K562 (cell line): Measurements from ENCODE around the gene SORL1-AS1.

Experiments
- ATAC-seq: fragments of 200-7000 bp; cut with Tn5 transposase; 3 replicates; pipeline ENCODE4 v1.9.1; 2020; ENCODE audit warnings: moderate library complexity
- BruUV-seq: library from RNA; stranded (reverse); fragments of 400-500 nt; replicated peaks from 2 replicates; lab custom pipeline; 2021; lab: Mats Ljungman, UMichigan
- CTCF ChIA-PET: fragments of 300-600 bp; formaldehyde crosslinking; extraction: SDS; loops from one replicate; lab custom pipeline; 2021; ENCODE audit warnings: low intra/inter-chr PET ratio; lab: Yijun Ruan, JAX
- POLR2A ChIA-PET: fragments of 300-600, 350-650 bp; sonication (Branson Sonifier 250); formaldehyde crosslinking; extraction: SDS; loops from one replicate; lab custom pipeline; 2021; ENCODE audit warnings: antibody characterized with exemption, inconsistent platforms; lab: Yijun Ruan, JAX
- DNase-seq, 4 experiments: peaks; one replicate each; pipeline versions ENCODE4 v3.0.0 to v3.0.0-alpha.2; 2011 to 2018; ENCODE audit warnings: low spot score in 3 of 4, mixed read lengths in 3 of 4; ENCODE audit errors: extremely low read depth in 1 of 4
- FAIRE-seq: peaks from 2 replicates; lab custom pipeline; 2011; peaks lifted over from hg19 to GRCh38; lab: Jason Lieb, UNC
- H2AFZ ChIP-seq: 2 replicates; pipeline ENCODE4 v1.6.0; 2011; ENCODE audit warnings: low read depth, low read length, control low read depth, inconsistent platforms
- H3K27ac ChIP-seq: fragments of 200-600 bp; 3 replicates; pipeline ENCODE4 v1.8.0; 2011; ENCODE audit warnings: low read depth, mild to moderate bottlenecking, control low read depth, inconsistent platforms, low read length, moderate library complexity, mixed read lengths; ENCODE audit errors: extremely low read depth
- H3K27me3 ChIP-seq, 2 experiments: fragments of 300-600 bp in 1 of 2; 2 replicates in 1 of 2; 3 replicates in 1 of 2; pipeline versions ENCODE4 v1.6.0 to v1.8.0; 2011; ENCODE audit warnings: inconsistent platforms in 2 of 2, low read length in 2 of 2, mild to moderate bottlenecking in 1 of 2, mixed read lengths in 1 of 2, moderate library complexity in 1 of 2; ENCODE audit not compliant: control insufficient read depth in 2 of 2, insufficient read depth in 2 of 2
- H3K36me3 ChIP-seq: fragments of 300-600 bp; 3 replicates; pipeline ENCODE4 v1.8.0; 2011; ENCODE audit warnings: mild to moderate bottlenecking, low read length, inconsistent platforms; ENCODE audit not compliant: control insufficient read depth, insufficient read depth
- H3K4me1 ChIP-seq, 2 experiments: fragments of 200-600 bp in 1 of 2; replicated peaks in 1 of 2; 2 replicates in 1 of 2; 3 replicates in 1 of 2; pipeline versions ENCODE4 v1.5.1 to v1.8.0; 2011; ENCODE audit warnings: inconsistent platforms in 2 of 2, low read length in 2 of 2, mild to moderate bottlenecking in 1 of 2, mixed read lengths in 1 of 2, moderate library complexity in 1 of 2; ENCODE audit not compliant: control insufficient read depth in 2 of 2, insufficient read depth in 2 of 2
- H3K4me2 ChIP-seq: 2 replicates; pipeline ENCODE4 v1.6.1; 2011; ENCODE audit warnings: low read length, control low read depth, inconsistent platforms, mixed read lengths; ENCODE audit not compliant: insufficient read depth
- H3K4me3 ChIP-seq: fragments of 200-600 bp; sonication (generic), shearing (Covaris generic); 2 replicates; pipeline ENCODE4 v1.5.1; 2016; ENCODE audit warnings: control low read depth, inconsistent platforms
- H3K79me2 ChIP-seq: fragments of 200-600 bp; 3 replicates; pipeline ENCODE4 v1.8.0; 2011; ENCODE audit warnings: low read length, inconsistent platforms; ENCODE audit not compliant: control insufficient read depth, insufficient read depth
- H3K9ac ChIP-seq, 2 experiments: 2 replicates each; pipeline versions ENCODE4 v1.6.0 to v1.6.1; 2011; ENCODE audit warnings: low read depth in 2 of 2, low read length in 2 of 2, control low read depth in 1 of 2, inconsistent platforms in 1 of 2, mild to moderate bottlenecking in 1 of 2, mixed read lengths in 1 of 2; ENCODE audit not compliant: insufficient read depth in 1 of 2
- H3K9me1 ChIP-seq: one replicate; pipeline ENCODE4 v1.6.0; 2011; ENCODE audit warnings: inconsistent platforms, mild to moderate bottlenecking, low read length, moderate library complexity; ENCODE audit not compliant: control insufficient read depth, insufficient read depth
- H3K9me3 ChIP-seq: replicated peaks from 2 replicates; pipeline ENCODE4 v1.5.1; 2011; ENCODE audit warnings: low read depth, low read length, inconsistent platforms; ENCODE audit not compliant: control insufficient read depth, insufficient read depth
- H4K20me1 ChIP-seq: replicated peaks from 2 replicates; pipeline ENCODE4 v1.6.1; 2011; ENCODE audit warnings: low read length, inconsistent platforms, mixed read lengths; ENCODE audit not compliant: control insufficient read depth, insufficient read depth
- ARHGAP35 ChIP-seq: fragments of 450-650 bp; IDR thresholded peaks from 2 replicates; pipeline ENCODE4 v1.6.1; 2018; ENCODE audit not compliant: partially characterized antibody
- ATF7 ChIP-seq: fragments of 450-650 bp; IDR thresholded peaks from 2 replicates; pipeline ENCODE4 v1.7.1; 2014; ENCODE audit warnings: mild to moderate bottlenecking, moderate library complexity
- CBX5 ChIP-seq: IDR thresholded peaks from 2 replicates; pipeline ENCODE4 v1.6.1; 2014; ENCODE audit warnings: low read depth, borderline replicate concordance
- COPS2 ChIP-seq: fragments of 450-650 bp; conservative IDR thresholded peaks from 2 replicates; pipeline ENCODE4 v1.6.1; 2016; ENCODE audit warnings: mild to moderate bottlenecking, moderate library complexity
- CSDE1 ChIP-seq, 2 experiments: fragments of 450-650 bp; IDR thresholded peaks; 2 replicates each; pipeline ENCODE4 v1.6.1; 2016; ENCODE audit warnings: mild to moderate bottlenecking in 1 of 2
- CTCFL ChIP-seq: IDR thresholded peaks from 2 replicates; pipeline ENCODE4 v1.6.1; 2011; ENCODE audit warnings: borderline replicate concordance, low read depth, mild to moderate bottlenecking, moderate library complexity, low read length; ENCODE audit not compliant: insufficient read depth, poor library complexity, severe bottlenecking
- ELK3 ChIP-seq: fragments of 450-650 bp; formaldehyde crosslinking; IDR thresholded peaks from 2 replicates; pipeline ENCODE4 v1.4.0; 2020; ENCODE audit warnings: mild to moderate bottlenecking
- ESRRA ChIP-seq: fragments of 450-650 bp; IDR thresholded peaks from 2 replicates; pipeline ENCODE4 v1.6.1; 2014; ENCODE audit warnings: low read depth, mild to moderate bottlenecking, moderate library complexity, borderline replicate concordance
- EZH2 ChIP-seq: IDR thresholded peaks from 2 replicates; pipeline ENCODE4 v1.6.1; 2012; ENCODE audit warnings: low read depth, mild to moderate bottlenecking, inconsistent platforms, low read length, borderline replicate concordance
- GTF2B ChIP-seq: IDR thresholded peaks from 2 replicates; pipeline ENCODE4 v1.6.1; 2011; ENCODE audit not compliant: insufficient read length; ENCODE audit errors: extremely low read depth
- KLF10 ChIP-seq: fragments of 250-450 bp; sonication (Bioruptor Pico); IDR thresholded peaks from 2 replicates; pipeline ENCODE4 v1.6.1; 2021; ENCODE audit warnings: matching md5 sums
- MED1 ChIP-seq: sonication (generic); formaldehyde crosslinking; IDR thresholded peaks from 2 replicates; pipeline ENCODE4 v1.8.1; 2023; ENCODE audit warnings: missing genetic modification reagents, borderline replicate concordance
- MITF ChIP-seq: IDR thresholded peaks from 2 replicates; pipeline ENCODE4 v1.6.1; 2014; ENCODE audit warnings: antibody characterized with exemption
- NFATC3 ChIP-seq: fragments of 450-650 bp; IDR thresholded peaks from 2 replicates; pipeline ENCODE4 v1.6.1; 2017; ENCODE audit warnings: mild to moderate bottlenecking
- NFRKB ChIP-seq: fragments of 450-650 bp; IDR thresholded peaks from 2 replicates; pipeline ENCODE4 v1.6.1; 2016; ENCODE audit warnings: low read depth
- ZEB2 ChIP-seq: fragments of 450-650 bp; IDR thresholded peaks from 2 replicates; pipeline ENCODE4 v1.6.1; 2016
- ZNF133 ChIP-seq: fragments of 250-450 bp; sonication (Bioruptor Pico); IDR thresholded peaks from 2 replicates; pipeline ENCODE4 v1.4.0; 2020; ENCODE audit warnings: mild to moderate bottlenecking
- ZNF274 ChIP-seq: IDR thresholded peaks from 2 replicates; pipeline ENCODE4 v1.6.1; 2011; ENCODE audit warnings: low read depth, mild to moderate bottlenecking, low read length, moderate library complexity, borderline replicate concordance
- ZNF316 ChIP-seq: fragments of 450-650 bp; IDR thresholded peaks from 2 replicates; pipeline ENCODE4 v1.6.1; 2016
- WGBS: fragments of 100-300 bp; shearing (Covaris generic); methylation state at CpG from one replicate; pipeline ENCODE4 v1.1.6; 2016; ENCODE audit warnings: low coverage, mixed read lengths; ENCODE audit not compliant: insufficient coverage; ENCODE audit errors: missing lambda C conversion rate; 5-methylcytosine and 5-hydroxymethylcytosine counted together
- in situ Hi-C: fragments of 300-500 bp; cut with MboI; formaldehyde crosslinking; loops from 4 replicates; pipeline ENCODE4 v1.15.0; 2018; ENCODE audit warnings: inconsistent platforms, mixed read lengths
- intact Hi-C: fragments of 100-400 bp; cut with micrococcal nuclease; formaldehyde crosslinking; loops from 2 replicates; pipeline ENCODE4 v1.14.2; 2022

The SORL1-AS1 gene

GRCh38 chr11:121479698-121480238, 27.0 kb upstream of the SORL1-AS1 start:
- Histone ChIP-seq H3K79me2 (no peaks in the 10 kb centered on the region), H3K4me3 (no peak overlapping the region), H3K9me1 (no peaks in the 10 kb centered on the region), H4K20me1 (no peaks in the 10 kb centered on the region), H3K4me2 (no peak overlapping the region), H3K9ac (no peak overlapping the region), H3K27me3 (peaks cover 0 to 10% of the 10 kb centered on the region in 2 experiments; a peak in 2 of 5 replicates), H3K4me1 (no peaks in the 10 kb centered on the region), H3K27ac (no peak overlapping the region), H3K9me3 (no peaks in the 10 kb centered on the region), H2AFZ (no peak overlapping the region), H3K36me3 (no peaks in the 10 kb centered on the region)
- FAIRE-seq: no peak
- CTCF ChIA-PET: no interaction called here
- POLR2A ChIA-PET: no interaction called here
- ATAC-seq: no peak
- TF ChIP-seq ARHGAP35: no peak
- TF ChIP-seq ZNF316: no peak
- TF ChIP-seq MED1 (CRISPR knock-in tag): no peak
- no peak for TF ChIP-seq COPS2
- TF ChIP-seq CBX5: no peak
- TF ChIP-seq NFATC3: no peak
- TF ChIP-seq CTCFL: no peak
- no peak for TF ChIP-seq ELK3 (CRISPR knock-in tag)
- TF ChIP-seq ZEB2: no peak
- TF ChIP-seq EZH2: no peak
- TF ChIP-seq ATF7: no peak
- no peak for TF ChIP-seq ESRRA
- TF ChIP-seq NFRKB: no peak
- no peak for TF ChIP-seq KLF10 (CRISPR knock-in tag)
- no peak for TF ChIP-seq CSDE1 (IDR thresholded peaks at IDR 0.05)
- no peak for TF ChIP-seq GTF2B
- no peak for TF ChIP-seq ZNF133 (CRISPR knock-in tag)
- TF ChIP-seq MITF: no peak
- no peak for TF ChIP-seq ZNF274
- BruUV-seq: no TSS peak
- in situ Hi-C loops: no loop called here
- 1% methylated on average over 7 of the region's 7 CpGs for WGBS
- intact Hi-C loops: no loop called here
- DNase-seq: no peak
